ENCODE results near the gene PLPP2.

PLPP2 gene

GRCh38 chr19:290372-291005 is 714 bp downstream of the PLPP2 start:
- Histone ChIP-seq H3K4me2 (ENCODE audit: insufficient read depth, low read length) (no peak overlapping the region), H3K36me3 (ENCODE audit: insufficient read depth, low read length) (no peaks in the 10 kb centered on the region), H4K20me1 (ENCODE audit: insufficient read depth, low read length) (no peaks in the 10 kb centered on the region), H3K27ac (ENCODE audit: low read length) (no peak overlapping the region), H2AFZ (ENCODE audit: low read depth, low read length) (no peak overlapping the region), H3K9ac (ENCODE audit: low read depth, low read length) (no peak overlapping the region), H3K4me1 (ENCODE audit: insufficient read depth, low read length) (no peaks in the 10 kb centered on the region), H3K4me3 (ENCODE audit: low read depth in 1 of 2, low read length in 2 of 2) (no peak overlapping the region), H3K79me2 (ENCODE audit: insufficient read depth, low read length) (no peaks in the 10 kb centered on the region), H3K9me3 (ENCODE audit: insufficient read depth, low read length, severe bottlenecking) (no peaks in the 10 kb centered on the region), H3K27me3 (ENCODE audit: insufficient read depth, low read length, poor library complexity) (no peaks in the 10 kb centered on the region)
- ATAC-seq (ENCODE audit: insufficient read depth, low read depth) (no peak), DNase-seq (no peak)
- TF ChIP-seq EZH2 (IDR thresholded peaks at IDR 0.05; ENCODE audit: borderline replicate concordance, low read depth, low read length, severe bottlenecking) = no peak
- TF ChIP-seq, protein P1, sequence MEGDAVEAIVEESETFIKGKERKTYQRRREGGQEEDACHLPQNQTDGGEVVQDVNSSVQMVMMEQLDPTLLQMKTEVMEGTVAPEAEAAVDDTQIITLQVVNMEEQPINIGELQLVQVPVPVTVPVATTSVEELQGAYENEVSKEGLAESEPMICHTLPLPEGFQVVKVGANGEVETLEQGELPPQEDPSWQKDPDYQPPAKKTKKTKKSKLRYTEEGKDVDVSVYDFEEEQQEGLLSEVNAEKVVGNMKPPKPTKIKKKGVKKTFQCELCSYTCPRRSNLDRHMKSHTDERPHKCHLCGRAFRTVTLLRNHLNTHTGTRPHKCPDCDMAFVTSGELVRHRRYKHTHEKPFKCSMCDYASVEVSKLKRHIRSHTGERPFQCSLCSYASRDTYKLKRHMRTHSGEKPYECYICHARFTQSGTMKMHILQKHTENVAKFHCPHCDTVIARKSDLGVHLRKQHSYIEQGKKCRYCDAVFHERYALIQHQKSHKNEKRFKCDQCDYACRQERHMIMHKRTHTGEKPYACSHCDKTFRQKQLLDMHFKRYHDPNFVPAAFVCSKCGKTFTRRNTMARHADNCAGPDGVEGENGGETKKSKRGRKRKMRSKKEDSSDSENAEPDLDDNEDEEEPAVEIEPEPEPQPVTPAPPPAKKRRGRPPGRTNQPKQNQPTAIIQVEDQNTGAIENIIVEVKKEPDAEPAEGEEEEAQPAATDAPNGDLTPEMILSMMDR (IDR thresholded peaks at IDR 0.05; ENCODE audit: borderline replicate concordance, extremely low read depth, low read length, poor library complexity, severe bottlenecking) = no peak

DNA sequence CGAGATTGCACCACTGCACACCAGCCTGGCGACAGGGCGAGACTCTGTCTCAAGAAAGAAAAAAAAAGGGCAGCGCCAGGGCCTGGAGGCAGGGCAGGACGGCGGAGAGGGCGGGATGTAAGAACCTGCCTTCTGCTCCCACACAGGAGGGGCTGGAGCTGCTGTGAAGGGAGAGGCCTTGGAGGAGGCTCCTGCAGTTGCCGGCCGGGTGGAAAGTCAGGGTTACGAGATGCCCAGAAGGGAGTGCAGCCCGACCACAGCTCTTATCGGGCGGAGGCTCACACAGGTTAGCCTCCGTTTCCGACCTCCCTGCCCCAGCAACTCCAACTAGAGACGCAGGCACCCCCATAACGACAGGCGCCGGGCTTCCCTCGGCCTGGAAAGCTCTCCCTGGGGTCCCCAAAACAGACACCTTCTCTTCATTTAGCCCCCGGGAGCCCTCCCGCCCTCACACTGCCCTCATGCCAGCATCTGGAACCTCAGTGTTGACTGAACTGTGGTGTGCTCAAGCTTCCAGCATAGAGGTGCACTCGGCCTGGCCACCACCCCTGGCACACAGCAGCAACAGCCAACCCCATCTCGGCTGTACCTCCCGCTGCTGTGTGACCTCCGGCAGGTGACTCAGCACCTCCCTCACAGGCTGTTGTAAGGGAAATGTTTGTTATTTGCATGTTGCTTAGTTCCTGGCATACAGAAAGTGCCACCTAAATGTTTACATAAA is 1.4 kb downstream of the PLPP2 start:
- H3K27ac ChIP-seq (ENCODE audit: low read length) = no peak overlapping the region
- no peak for ATAC-seq (ENCODE audit: insufficient read depth, low read depth)
- TF ChIP-seq, protein P1 (IDR thresholded peaks at IDR 0.05; ENCODE audit: borderline replicate concordance, extremely low read depth, low read length, poor library complexity, severe bottlenecking) = no peak
- no peak for TF ChIP-seq EZH2 (IDR thresholded peaks at IDR 0.05; ENCODE audit: borderline replicate concordance, low read depth, low read length, severe bottlenecking)
- H3K9ac ChIP-seq (ENCODE audit: low read depth, low read length) = no peak overlapping the region
- DNase-seq = no peak
- H4K20me1 ChIP-seq (ENCODE audit: insufficient read depth, low read length) = no peaks in the 10 kb centered on the region
- no peaks in the 10 kb centered on the region for H3K9me3 ChIP-seq (ENCODE audit: insufficient read depth, low read length, severe bottlenecking)
- H3K36me3 ChIP-seq (ENCODE audit: insufficient read depth, low read length) = no peaks in the 10 kb centered on the region
- H3K4me1 ChIP-seq (ENCODE audit: insufficient read depth, low read length) = no peaks in the 10 kb centered on the region
- no peaks in the 10 kb centered on the region for H3K27me3 ChIP-seq (ENCODE audit: insufficient read depth, low read length, poor library complexity)
- H3K4me2 ChIP-seq (ENCODE audit: insufficient read depth, low read length) = no peak overlapping the region
- H3K79me2 ChIP-seq (ENCODE audit: insufficient read depth, low read length) = no peaks in the 10 kb centered on the region
- H2AFZ ChIP-seq (ENCODE audit: low read depth, low read length) = no peak overlapping the region
- H3K4me3 ChIP-seq (ENCODE audit: low read depth in 1 of 2, low read length in 2 of 2) = no peak overlapping the region

DNA sequence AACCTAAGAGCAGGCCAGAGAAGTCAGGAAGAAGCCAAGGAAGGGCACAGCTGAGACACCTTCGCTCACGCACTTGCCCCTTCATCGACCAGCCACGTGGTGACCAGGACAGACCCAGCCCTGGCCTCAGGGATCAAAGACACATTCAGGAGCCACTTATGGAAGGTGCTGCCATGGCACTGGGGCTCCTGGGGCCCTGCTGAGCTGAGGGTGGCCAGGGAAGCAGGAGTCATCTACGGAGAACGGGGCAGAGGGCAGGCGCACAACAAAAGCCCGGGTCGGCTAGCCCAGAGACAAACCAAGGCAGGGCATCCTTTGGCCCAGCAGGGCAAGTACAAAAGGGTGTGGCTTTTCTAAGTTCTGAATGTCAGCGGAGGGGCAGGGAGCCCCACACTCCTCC is 2.3 kb downstream of the PLPP2 start:
- Histone ChIP-seq H4K20me1 (ENCODE audit: insufficient read depth, low read length) (no peaks in the 10 kb centered on the region), H3K27ac (ENCODE audit: low read length) (no peak overlapping the region), H3K4me1 (ENCODE audit: insufficient read depth, low read length) (no peaks in the 10 kb centered on the region), H3K4me3 (ENCODE audit: low read depth in 1 of 2, low read length in 2 of 2) (no peak overlapping the region), H3K27me3 (ENCODE audit: insufficient read depth, low read length, poor library complexity) (no peaks in the 10 kb centered on the region), H3K9me3 (ENCODE audit: insufficient read depth, low read length, severe bottlenecking) (no peaks in the 10 kb centered on the region), H3K4me2 (ENCODE audit: insufficient read depth, low read length) (no peak overlapping the region), H3K9ac (ENCODE audit: low read depth, low read length) (no peak overlapping the region), H3K79me2 (ENCODE audit: insufficient read depth, low read length) (no peaks in the 10 kb centered on the region), H2AFZ (ENCODE audit: low read depth, low read length) (no peak overlapping the region), H3K36me3 (ENCODE audit: insufficient read depth, low read length) (no peaks in the 10 kb centered on the region)
- TF ChIP-seq, protein P1 (IDR thresholded peaks at IDR 0.05; ENCODE audit: borderline replicate concordance, extremely low read depth, low read length, poor library complexity, severe bottlenecking) = no peak
- no peak for TF ChIP-seq EZH2 (IDR thresholded peaks at IDR 0.05; ENCODE audit: borderline replicate concordance, low read depth, low read length, severe bottlenecking)
- no peak for ATAC-seq (ENCODE audit: insufficient read depth, low read depth)
- no peak for DNase-seq

Measured in DND-41 (cell line).